GM12878 (cell line): ENCODE data around the gene FAM234B. TPM values are rescaled to one million over a fixed set of nuclear protein-coding genes. Genes with fewer than 3 reads are reported as not detected.

Source experiments
- ATAC-seq: fragments of 200-7000 bp; cut with Tn5 transposase; 3 replicates; pipeline ENCODE4 v1.9.1; 2020; ENCODE audit warnings: mild to moderate bottlenecking, moderate library complexity
- BruUV-seq: library from RNA; stranded (reverse); fragments of 400-500 nt; replicated peaks from 2 replicates; lab custom pipeline; 2021; lab: Mats Ljungman, UMichigan
- CTCF ChIA-PET: fragments of 300-600 bp; sonication (Branson Sonifier 250); formaldehyde crosslinking; extraction: SDS; loops from one replicate; lab custom pipeline; 2021; ENCODE audit warnings: inconsistent platforms; lab: Yijun Ruan, JAX
- POLR2A ChIA-PET: fragments of 350-600 bp; formaldehyde crosslinking; extraction: SDS; loops from one replicate; lab custom pipeline; 2021; ENCODE audit warnings: inconsistent platforms; lab: Charles Lee
- RAD21 ChIA-PET: fragments of 300-600 bp; sonication (Branson Sonifier 250); formaldehyde crosslinking; loops from one replicate; lab custom pipeline; 2023; ENCODE audit warnings: antibody characterized with exemption; ENCODE audit not compliant: unreplicated experiment; lab: Charles Lee
- SMC1A ChIA-PET: fragments of 300-600 bp; sonication (Branson Sonifier 250); formaldehyde crosslinking; loops from one replicate; lab custom pipeline; 2023; ENCODE audit not compliant: unreplicated experiment, uncharacterized antibody; lab: Charles Lee
- DNase-seq: peaks from one replicate; pipeline ENCODE4 v3.0.0-alpha.2; 2011; ENCODE audit warnings: low read depth, low spot score
- FAIRE-seq: peaks from 3 replicates; lab custom pipeline; 2011; peaks lifted over from hg19 to GRCh38; lab: Jason Lieb, UNC
- H2AFZ ChIP-seq: 2 replicates; pipeline ENCODE4 v1.6.0; 2011; ENCODE audit warnings: low read depth, low read length, control low read depth; ENCODE audit not compliant: control insufficient read depth
- H3K27ac ChIP-seq: 2 replicates; pipeline ENCODE4 v1.5.1; 2011; ENCODE audit warnings: control low read depth; ENCODE audit not compliant: control insufficient read depth, insufficient read depth
- H3K27me3 ChIP-seq, 2 experiments: replicated peaks in 1 of 2; 2 replicates each; pipeline versions ENCODE4 v1.6.0 to v1.6.1; 2011; ENCODE audit warnings: low read length in 1 of 2; ENCODE audit not compliant: control insufficient read depth in 2 of 2, insufficient read depth in 2 of 2
- H3K36me3 ChIP-seq, 2 experiments: 2 replicates each; pipeline ENCODE4 v1.5.1; 2011; ENCODE audit warnings: low read length in 1 of 2; ENCODE audit not compliant: control insufficient read depth in 2 of 2, insufficient read depth in 2 of 2
- H3K4me1 ChIP-seq: 2 replicates; pipeline ENCODE4 v1.6.1; 2011; ENCODE audit warnings: mild to moderate bottlenecking, low read length, moderate library complexity, mixed read lengths; ENCODE audit not compliant: control insufficient read depth, insufficient read depth
- H3K4me2 ChIP-seq: 2 replicates; pipeline ENCODE4 v1.6.0; 2011; ENCODE audit warnings: control low read depth; ENCODE audit not compliant: control insufficient read depth, insufficient read depth
- H3K4me3 ChIP-seq: fragments of 200-600 bp; sonication (generic); 2 replicates; pipeline ENCODE4 v1.5.1; 2016
- H3K79me2 ChIP-seq: 2 replicates; pipeline ENCODE4 v1.6.0; 2011; ENCODE audit warnings: low read length; ENCODE audit not compliant: control insufficient read depth, insufficient read depth
- H3K9ac ChIP-seq: 2 replicates; pipeline ENCODE4 v1.8.0; 2011; ENCODE audit warnings: low read length, control low read depth, mixed read lengths; ENCODE audit not compliant: control insufficient read depth, insufficient read depth
- H3K9me3 ChIP-seq: replicated peaks from 3 replicates; pipeline ENCODE4 v1.5.1; 2011; ENCODE audit warnings: mild to moderate bottlenecking, low read length; ENCODE audit not compliant: control insufficient read depth, insufficient read depth
- H4K20me1 ChIP-seq: 2 replicates; pipeline ENCODE4 v1.6.0; 2011; ENCODE audit not compliant: control insufficient read depth, insufficient read depth
- BCLAF1 ChIP-seq: fragments of 450-650 bp; IDR thresholded peaks from 2 replicates; pipeline ENCODE4 v1.6.1; 2017; ENCODE audit warnings: antibody characterized with exemption, mild to moderate bottlenecking, moderate library complexity
- CEBPB ChIP-seq, 2 experiments: fragments of 150-350 bp in 1 of 2; IDR thresholded peaks; 2 replicates each; pipeline ENCODE4 v1.6.1; 2012 to 2014; ENCODE audit warnings: low read depth in 2 of 2, low read length in 2 of 2, borderline replicate concordance in 1 of 2, inconsistent platforms in 1 of 2
- CHD2 ChIP-seq: IDR thresholded peaks from 2 replicates; pipeline ENCODE4 v1.6.1; 2011; ENCODE audit warnings: low read depth, low read length, improper control_type of control experiment, borderline replicate concordance
- DPF2 ChIP-seq: fragments of 450-650 bp; IDR thresholded peaks from 2 replicates; pipeline ENCODE4 v1.6.1; 2017; ENCODE audit warnings: mild to moderate bottlenecking
- E2F4 ChIP-seq: IDR thresholded peaks from 2 replicates; pipeline ENCODE4 v1.6.1; 2012; ENCODE audit warnings: low read depth, low read length, improper control_type of control experiment
- HDAC2 ChIP-seq: fragments of 200-600 bp; sonication (generic); IDR thresholded peaks from 2 replicates; pipeline ENCODE4 v1.6.1; 2017
- IKZF2 ChIP-seq, 2 experiments: fragments of 450-650 bp; IDR thresholded peaks; 2 replicates each; pipeline ENCODE4 v1.6.1; 2017; ENCODE audit warnings: mild to moderate bottlenecking in 2 of 2, moderate library complexity in 2 of 2
- KDM1A ChIP-seq: fragments of 200-600 bp; sonication (generic); IDR thresholded peaks from 2 replicates; pipeline ENCODE4 v1.6.1; 2016; ENCODE audit warnings: borderline replicate concordance
- MTA3 ChIP-seq: IDR thresholded peaks from 2 replicates; pipeline ENCODE4 v1.6.1; 2012; ENCODE audit warnings: low read length, inconsistent platforms, borderline replicate concordance
- NFYB ChIP-seq: IDR thresholded peaks from 2 replicates; pipeline ENCODE4 v1.6.1; 2011; ENCODE audit warnings: low read depth, mild to moderate bottlenecking, low read length, improper control_type of control experiment, moderate library complexity; ENCODE audit not compliant: insufficient read depth
- RELB ChIP-seq: fragments of 450-650 bp; IDR thresholded peaks from 2 replicates; pipeline ENCODE4 v1.6.1; 2017; ENCODE audit warnings: low read depth, mild to moderate bottlenecking, moderate library complexity
- SIN3A ChIP-seq: IDR thresholded peaks from 2 replicates; pipeline ENCODE4 v1.6.1; 2012; ENCODE audit warnings: low read depth, low read length, improper control_type of control experiment
- SKIL ChIP-seq: fragments of 450-650 bp; IDR thresholded peaks from 2 replicates; pipeline ENCODE4 v1.6.1; 2017; ENCODE audit warnings: mild to moderate bottlenecking, low read depth, inconsistent platforms; ENCODE audit not compliant: poor library complexity, severe bottlenecking
- STAT1 ChIP-seq: fragments of 450-650 bp; conservative IDR thresholded peaks from 2 replicates; pipeline ENCODE4 v1.6.1; 2014; ENCODE audit warnings: antibody characterized with exemption, mild to moderate bottlenecking
- USF2 ChIP-seq: IDR thresholded peaks from 2 replicates; pipeline ENCODE4 v1.6.1; 2011; ENCODE audit warnings: low read depth, low read length, improper control_type of control experiment, borderline replicate concordance
- ZNF384 ChIP-seq: IDR thresholded peaks from 2 replicates; pipeline ENCODE4 v1.6.1; 2012; ENCODE audit warnings: low read depth, mild to moderate bottlenecking, low read length, improper control_type of control experiment, borderline replicate concordance
- ZZZ3 ChIP-seq: IDR thresholded peaks from 2 replicates; pipeline ENCODE4 v1.6.1; 2011; ENCODE audit warnings: low read depth; ENCODE audit not compliant: control insufficient read depth, insufficient read length
- WGBS: methylation state at CpG from one replicate; pipeline ENCODE4 v1.1.6; 2016; ENCODE audit warnings: low lambda C conversion rate; ENCODE audit not compliant: insufficient replicate concordance, insufficient coverage; ENCODE audit errors: missing lambda C conversion rate; 5-methylcytosine and 5-hydroxymethylcytosine counted together
- in situ Hi-C: fragments of 300-500 bp; cut with MboI; formaldehyde crosslinking; loops from 9 replicates; pipeline ENCODE4 v1.14.3; 2018; ENCODE audit warnings: mixed read lengths
- intact Hi-C: fragments of 100-400 bp; cut with micrococcal nuclease; formaldehyde crosslinking; loops from one replicate; pipeline ENCODE4 v1.14.2; 2022; ENCODE audit not compliant: unreplicated experiment
- polyA plus RNA-seq, 11 experiments: library from polyadenylated mRNA; depleted of rRNA in 4 of 11; unstranded in 6 of 11; stranded (reverse) in 5 of 11; fragments of >200 nt; fragmentation: Nextera tagmentation in 4 of 11; fragmentation: Illumina TruSeq in 1 of 11; extraction: Ambion mirVana in 4 of 11; extraction: Trizol in 1 of 11; gene quantifications; 1 replicate in 1 of 11; 2 replicates in 10 of 11; pipeline versions ENCODE4 v1.2.1 to v1.2.3, GENCODE V29; 2011 to 2016; ENCODE audit warnings: inconsistent platforms in 2 of 11, missing spikeins in 2 of 11, low read depth in 1 of 11
- total RNA-seq, 4 experiments: library from RNA; depleted of rRNA in 3 of 4; stranded (reverse); fragments of >200 nt in 3 of 4; fragmentation: Illumina TruSeq in 1 of 4; extraction: Trizol in 1 of 4; gene quantifications; 2 replicates each; pipeline versions ENCODE4 v1.2.1 to v1.2.3, GENCODE V29; 2013 to 2021

FAM234B gene
- total and polyA plus RNA-seq, 10 of the 15 experiments (the other 5 are each of a cell fraction or from before 2014, with no cell fraction given) = 0.09 to 2.8 (median 0.18) TPM

- TF ChIP-seq ZZZ3 (no peak), CEBPB (IDR thresholded peaks at IDR 0.05; ENCODE audit: borderline replicate concordance in 1 of 2, low read depth in 2 of 2, low read length in 2 of 2) (no peak), DPF2 (no peak), NFYB (no peak), IKZF2 (IDR thresholded peaks at IDR 0.05) (no peak), BCLAF1 (no peak), ZNF384 (no peak), SIN3A (no peak), USF2 (no peak), RELB (no peak), HDAC2 (no peak), E2F4 (no peak), CHD2 (no peak), SKIL (no peak), MTA3 (no peak), STAT1 (no peak), KDM1A (no peak)
- RAD21 ChIA-PET = no interaction called here
- POLR2A ChIA-PET = no interaction called here
- SMC1A ChIA-PET = no interaction called here
- Histone ChIP-seq H3K27ac (no peak overlapping the region), H3K4me2 (no peak overlapping the region), H3K36me3 (no peaks in the 10 kb centered on the region), H3K9ac (no peak overlapping the region), H3K4me3 (no peak overlapping the region), H3K9me3 (no peaks in the 10 kb centered on the region), H3K79me2 (no peaks in the 10 kb centered on the region), H3K27me3 (peaks cover 0 to 7% of the 10 kb centered on the region in 2 experiments; a peak in 2 of 4 replicates), H3K4me1 (no peaks in the 10 kb centered on the region), H4K20me1 (no peaks in the 10 kb centered on the region), H2AFZ (no peak overlapping the region)
- FAIRE-seq = no peak
- in situ Hi-C loops (no loop called here), intact Hi-C loops (no loop called here)
- DNase-seq = no peak
- 24% methylated on average over 3 of the region's 3 CpGs for WGBS
- CTCF ChIA-PET = no interaction called here
- BruUV-seq = no TSS peak
- no peak for ATAC-seq
These were observed 82.3 kb downstream of the FAM234B start for GRCh38 chr12:13126494-13126893.
